ENCODE results near the gene BSN.
"Not testable (repeated sequence)": the region's sequence is repeated elsewhere in the genome, so short reads cannot be mapped to it uniquely, and the experiment has no call there.

The BSN gene

DNA sequence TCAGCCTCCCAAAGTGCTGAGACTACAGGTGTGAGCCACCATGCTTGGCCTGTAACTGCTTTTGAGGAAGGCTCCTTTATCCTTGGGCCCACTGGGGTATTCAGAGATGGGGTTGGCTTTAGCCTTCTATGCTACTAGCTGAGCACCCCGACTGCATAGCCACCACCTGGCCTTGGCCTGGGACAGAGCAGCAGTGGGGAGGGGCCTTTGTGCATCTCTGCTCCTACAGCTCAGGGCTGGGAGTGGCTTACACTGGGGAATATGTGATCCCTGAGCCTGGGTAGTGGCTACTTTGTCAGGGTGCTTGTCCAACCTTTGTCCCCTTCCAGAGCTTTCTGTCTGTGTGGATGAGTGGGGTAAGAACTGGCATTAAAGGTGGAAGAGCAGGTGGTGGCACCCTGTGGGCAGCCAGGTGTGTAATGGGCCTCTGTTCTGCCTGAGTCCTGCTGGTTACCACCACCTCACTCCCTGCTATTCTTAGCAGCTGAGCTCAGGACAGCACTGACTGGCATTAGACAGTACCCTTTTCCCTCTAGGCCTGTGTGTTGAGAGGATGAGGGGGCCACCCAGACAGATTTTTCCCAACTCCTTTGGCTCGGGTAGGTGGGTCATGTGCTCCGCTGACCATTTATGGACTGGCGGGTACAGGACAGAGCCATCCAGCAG, 141.2 kb downstream of the BSN start:
- DNase-seq (ENCODE audit: low read depth in 2 of 2), result not testable (repeated sequence)

DNA sequence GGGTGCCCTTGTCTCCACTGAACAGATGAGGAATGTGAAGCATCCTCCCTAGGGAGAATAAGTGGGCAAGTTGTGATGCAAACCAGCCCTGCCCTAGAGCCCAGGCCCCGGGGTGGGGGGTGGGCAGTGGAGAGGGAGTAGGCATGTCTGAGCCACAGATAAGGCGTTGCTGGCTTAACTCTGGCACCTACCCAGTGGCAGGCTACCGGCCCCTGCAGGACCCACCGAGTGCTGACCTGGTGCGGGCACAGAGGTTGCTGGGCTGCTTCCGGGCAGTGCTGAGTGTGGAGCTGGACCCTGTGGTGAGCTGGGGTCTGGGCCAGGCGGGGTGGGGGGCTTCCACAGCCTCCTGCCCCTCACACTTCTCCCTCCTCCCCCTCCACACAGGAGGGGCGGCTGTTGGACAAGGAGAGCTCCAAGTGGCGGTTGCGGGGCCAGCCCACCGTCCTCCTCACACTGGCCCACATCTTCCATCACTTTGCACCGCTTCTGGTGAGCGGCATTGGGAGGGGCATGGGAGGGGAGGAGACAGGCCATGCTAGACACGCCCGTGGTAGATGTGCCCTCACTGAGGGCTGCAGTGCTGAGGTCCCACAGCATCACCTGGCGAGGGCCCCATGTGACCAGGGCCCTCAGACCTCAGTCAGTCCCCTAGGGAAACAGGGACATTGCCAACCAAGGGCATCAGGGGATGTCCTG, 145.2 kb downstream of the BSN start:
- DNase-seq (ENCODE audit: low read depth in 2 of 2), result no peak

DNA sequence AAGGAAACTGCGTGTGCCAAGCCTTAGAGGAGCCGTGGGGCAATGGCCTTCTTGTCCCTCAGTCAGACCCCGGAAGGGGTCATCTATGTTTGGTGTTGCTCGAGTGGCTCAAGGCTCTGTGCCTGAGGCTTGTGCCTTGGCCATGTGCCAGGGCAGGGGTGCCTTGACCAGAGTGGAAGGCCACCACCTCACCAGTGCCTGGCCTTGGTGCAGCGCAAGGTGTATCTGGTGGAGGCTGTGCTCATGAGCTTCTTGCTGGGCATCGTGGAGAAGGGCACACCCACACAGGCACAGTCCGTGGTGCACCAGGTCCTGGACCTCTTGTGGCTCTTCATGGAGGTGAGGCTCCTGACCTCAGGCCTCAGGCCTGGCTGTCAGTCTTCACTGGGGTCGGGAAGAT, 145.7 kb downstream of the BSN start:
- DNase-seq (ENCODE audit: low read depth in 2 of 2), result no peak

DNA sequence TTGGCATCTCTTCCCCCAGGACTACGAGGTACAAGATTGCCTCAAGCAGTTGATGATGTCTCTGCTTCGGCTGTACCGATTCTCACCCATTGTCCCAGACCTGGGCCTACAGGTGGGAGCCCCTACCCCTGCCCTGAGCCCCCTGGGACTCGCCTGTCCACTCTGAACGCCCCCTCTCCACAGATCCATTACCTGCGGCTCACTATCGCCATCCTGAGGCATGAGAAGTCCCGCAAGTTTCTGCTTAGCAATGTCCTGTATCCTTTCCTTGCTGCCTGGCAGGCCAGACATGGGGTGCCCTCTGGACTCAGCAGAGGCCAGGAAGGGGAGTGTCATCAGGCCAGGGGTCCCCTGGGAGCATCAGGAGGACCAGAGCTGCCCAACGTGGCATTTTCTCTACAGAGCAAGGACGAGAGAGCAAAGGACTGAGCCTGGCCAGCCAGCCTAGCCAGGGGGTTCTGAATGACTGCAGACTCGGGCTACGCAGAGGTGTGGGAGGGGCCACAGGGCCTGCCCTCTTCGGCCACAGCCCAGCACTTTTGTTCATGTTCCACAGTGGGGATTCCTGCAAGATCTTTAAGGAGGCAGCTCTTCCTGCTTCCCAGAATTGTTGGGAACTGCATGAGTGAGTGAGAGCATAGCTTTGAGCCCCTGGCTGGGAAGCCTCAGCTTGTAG, 146.3 kb downstream of the BSN start:
- DNase-seq (ENCODE audit: low read depth in 2 of 2), result no peak

DNA sequence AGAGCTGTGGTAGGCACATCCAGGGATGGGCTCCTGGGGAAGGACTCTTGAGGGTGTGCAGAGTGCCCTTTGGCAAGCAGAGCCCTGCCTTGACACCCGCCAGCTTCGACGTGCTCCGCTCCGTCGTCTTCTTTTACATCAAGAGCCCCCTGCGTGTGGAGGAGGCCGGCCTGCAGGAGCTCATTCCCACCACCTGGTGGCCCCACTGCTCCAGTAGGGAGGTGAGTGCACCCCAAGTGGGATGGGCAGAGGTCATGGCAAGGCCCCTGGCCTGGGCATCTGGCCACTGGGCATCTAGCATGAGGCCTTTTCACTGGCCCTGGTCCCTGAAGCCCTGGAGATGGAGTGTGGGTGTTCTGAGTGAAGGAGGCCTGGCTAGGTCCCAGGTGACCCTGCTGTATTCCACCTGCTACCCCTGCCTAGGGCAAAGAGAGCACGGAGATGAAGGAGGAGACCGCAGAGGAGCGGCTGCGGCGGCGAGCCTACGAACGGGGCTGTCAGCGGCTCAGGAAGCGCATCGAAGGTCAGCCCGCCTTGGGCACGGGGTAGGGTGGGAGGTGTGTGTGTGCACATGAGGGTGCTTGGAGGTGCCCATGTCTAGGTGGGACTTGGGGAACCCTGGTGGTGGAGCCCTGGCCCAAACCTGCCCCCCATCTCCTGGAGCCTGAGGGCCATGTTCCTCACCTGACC, 147.3 kb downstream of the BSN start:
- DNase-seq (ENCODE audit: low read depth in 2 of 2), result no peak

DNA sequence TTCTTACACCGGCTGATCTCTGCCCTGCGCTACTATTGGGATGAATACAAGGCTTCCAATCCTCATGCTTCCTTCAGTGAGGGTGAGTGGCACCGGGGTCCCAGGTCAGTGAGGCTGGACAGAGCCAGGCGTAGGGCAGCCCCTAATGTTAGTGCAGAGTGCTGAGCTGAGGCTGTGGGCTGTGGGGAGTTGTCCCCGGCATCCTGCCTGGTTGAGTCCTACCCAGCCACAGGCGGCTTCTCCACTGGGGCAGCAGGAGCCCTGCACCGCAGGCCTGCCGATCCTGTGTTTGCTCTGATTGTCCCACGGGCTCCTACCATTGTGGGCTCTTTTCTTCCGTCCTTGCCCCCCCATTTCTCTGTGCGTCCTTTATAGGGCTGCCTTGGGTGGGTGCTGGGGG, 148.4 kb downstream of the BSN start:
- DNase-seq (ENCODE audit: low read depth in 2 of 2), result no peak

DNA sequence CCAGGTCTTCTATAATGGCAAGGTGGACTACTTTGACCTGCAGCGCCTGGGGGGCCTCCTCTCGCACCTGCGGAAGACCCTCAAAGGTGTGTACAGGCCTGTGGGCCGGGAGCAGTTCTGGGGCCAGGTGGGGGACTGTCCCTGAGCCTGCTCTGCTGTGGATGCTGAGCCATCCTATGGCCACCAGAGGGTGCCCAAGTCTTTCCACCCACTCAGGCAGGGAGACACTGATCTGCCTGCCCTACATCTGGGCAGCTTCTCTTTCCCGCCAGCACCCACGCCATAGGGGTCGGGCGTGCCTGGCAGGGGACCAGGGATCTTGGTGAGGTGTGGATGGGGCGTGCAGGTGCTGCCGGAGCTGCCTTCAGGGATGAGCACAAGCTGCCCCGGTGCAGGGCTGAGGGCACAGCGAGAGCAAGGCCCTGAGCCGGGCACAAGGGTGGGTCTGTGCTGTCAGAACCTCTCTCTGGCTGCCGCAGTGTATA, 149.2 kb downstream of the BSN start:
- DNase-seq (ENCODE audit: low read depth in 2 of 2), result peak; percentile 48 to 50

DNA sequence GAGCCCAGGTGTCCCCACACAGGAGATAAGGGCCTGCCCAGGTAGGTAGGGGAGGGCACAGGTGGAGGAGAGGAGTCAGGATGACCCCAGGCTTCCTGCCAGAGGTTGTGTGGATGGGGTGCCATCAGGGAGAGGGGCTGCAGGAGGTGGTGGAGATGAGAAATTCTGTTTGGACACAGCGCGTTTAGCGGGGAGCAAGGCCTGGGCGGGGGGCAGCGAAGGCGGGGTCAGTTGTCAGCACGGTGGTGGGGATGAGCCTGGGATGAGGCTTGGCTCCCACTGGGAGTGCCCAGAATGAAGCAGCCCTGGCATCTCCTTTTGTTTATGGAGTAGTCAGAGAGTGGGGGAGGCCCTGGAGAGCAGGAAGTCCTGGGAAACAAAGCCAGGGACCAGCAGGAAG, 149.7 kb downstream of the BSN start:
- no peak for DNase-seq (ENCODE audit: low read depth in 2 of 2)

DNA sequence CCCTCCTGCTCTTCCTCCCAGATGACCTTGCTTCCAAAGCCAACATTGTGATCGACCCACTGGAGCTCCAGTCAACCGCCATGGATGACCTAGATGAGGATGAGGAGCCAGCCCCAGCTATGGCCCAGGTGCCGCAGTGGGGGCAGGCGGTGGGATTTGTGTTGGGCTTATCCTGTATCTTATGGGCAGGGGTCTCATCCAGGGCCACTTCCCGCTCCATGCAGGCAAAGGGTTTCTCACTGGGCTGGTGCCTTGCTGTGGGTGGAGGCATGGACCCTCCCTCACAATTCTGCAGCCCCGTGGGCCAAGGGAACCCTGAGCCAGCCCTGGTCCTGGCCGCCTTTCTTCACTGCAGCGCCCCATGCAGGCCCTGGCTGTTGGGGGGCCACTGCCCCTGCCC, 150.4 kb downstream of the BSN start:
- no peak for DNase-seq (ENCODE audit: low read depth in 2 of 2)

DNA sequence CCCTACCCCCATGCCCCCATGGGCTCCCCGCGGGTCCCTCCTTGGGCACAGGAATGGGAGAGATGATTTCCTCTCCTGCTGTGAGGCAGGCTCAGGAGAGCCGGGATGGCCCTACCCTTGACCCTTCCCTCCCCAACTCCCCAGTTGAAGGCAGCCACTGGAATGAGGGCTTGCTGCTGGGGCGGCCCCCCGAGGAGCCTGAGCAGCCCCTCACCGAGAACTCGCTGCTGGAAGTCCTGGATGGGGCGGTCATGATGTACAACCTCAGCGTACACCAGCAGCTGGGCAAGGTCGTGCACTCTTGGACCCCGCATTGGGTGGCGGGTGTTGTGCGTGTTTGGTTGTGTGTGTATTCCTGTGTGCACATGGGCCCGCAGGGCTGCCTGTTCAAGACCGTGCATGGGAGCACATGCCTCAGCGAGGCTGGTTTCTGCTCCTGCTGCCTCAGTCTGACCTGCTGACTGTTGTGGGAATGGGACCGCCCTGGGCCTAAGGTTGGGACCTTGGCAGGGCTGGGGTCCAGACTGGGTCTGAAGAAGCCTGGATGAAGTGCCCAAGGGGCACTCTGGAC, 151.2 kb downstream of the BSN start:
- DNase-seq (ENCODE audit: low read depth in 2 of 2), result no peak

DNA sequence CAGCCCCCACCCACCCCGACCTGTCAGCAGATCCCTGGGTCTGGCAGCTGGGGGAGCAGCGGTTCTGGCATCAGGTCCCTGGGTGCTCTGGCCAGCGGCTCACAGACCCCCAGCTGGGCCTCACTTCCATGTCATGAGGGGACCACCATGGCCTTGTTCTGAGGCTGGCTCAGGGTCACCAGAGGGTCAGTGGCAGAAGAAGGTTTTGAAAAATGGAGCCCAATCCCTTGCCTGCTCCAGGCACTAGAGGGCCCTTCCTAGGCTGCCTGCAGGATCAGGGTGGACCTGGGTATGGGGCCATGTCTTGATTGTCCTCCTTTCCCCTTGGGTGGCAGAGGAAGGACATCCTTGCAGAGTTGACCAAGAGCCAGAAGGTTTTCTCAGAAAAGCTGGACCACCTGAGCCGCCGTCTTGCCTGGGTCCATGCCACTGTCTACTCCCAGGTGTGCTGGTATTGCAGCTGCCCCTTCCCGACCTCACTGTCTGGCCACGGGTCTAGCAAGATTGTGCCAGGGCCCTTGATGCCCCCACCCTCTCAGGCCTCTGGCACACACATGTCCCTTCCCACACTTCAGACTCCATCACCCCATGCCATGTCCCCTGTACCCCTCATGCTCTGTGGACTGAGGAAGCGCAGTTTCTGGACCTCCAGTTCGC, 152.3 kb downstream of the BSN start:
- no peak for DNase-seq (ENCODE audit: low read depth in 2 of 2)

DNA sequence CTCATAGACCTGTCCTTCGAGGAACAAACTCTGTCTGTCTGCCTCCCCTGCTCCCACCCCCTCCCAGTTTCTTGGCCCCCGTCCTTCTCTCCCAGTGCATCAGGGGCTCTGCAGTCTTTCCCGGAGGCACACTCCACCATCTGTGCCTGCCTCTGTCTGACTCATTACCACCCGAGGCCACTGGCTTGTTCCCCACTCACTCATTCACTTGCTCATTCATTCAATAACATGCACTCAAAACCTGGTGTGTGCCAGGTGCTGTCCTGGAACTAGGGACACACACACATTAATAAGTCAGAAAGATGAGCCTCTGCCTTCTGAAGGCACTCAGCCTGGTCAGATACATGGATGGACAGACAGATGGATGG, 152.8 kb downstream of the BSN start:
- DNase-seq (ENCODE audit: low read depth in 2 of 2), result no peak

DNA sequence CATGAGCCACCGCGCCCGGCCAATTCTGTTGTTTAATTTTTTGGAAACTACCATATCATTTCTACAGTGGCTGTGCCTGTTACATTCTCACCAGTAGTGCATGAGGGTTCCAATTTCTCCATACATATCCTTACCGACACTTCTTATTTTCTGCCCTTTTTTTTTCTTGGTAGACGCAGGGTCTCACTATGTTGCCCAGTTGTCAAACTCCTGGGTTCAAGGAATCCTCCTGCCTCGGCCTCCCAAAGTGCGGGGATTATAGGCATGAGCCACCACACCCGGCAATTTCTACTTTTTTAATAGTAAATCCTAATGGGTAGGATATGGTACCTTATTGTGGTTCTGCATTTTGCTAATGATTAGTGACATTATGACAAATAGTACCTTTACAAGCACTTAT, 155.6 kb downstream of the BSN start:
- no peak for DNase-seq (ENCODE audit: low read depth in 2 of 2)

DNA sequence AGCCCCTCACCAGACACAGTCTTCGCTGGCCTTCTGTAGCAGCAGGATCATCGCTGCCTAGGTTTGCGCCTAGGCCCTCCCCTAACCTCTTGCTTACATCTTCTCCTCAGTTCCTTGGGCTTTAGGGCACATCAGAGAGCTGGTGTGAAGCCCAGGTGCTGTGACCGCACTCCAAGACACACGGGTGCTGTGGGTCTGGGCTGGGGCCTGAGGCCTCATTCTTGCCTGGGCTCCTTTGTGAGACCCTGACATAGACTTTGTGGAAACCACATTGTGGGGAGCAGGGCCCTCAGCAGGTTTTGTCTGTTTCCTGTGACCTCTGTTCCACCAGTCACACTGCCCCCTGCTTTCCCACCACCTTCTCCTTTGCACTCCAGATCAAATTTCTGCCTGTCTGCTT, 157.2 kb downstream of the BSN start:
- no peak for DNase-seq (ENCODE audit: low read depth in 2 of 2)

DNA sequence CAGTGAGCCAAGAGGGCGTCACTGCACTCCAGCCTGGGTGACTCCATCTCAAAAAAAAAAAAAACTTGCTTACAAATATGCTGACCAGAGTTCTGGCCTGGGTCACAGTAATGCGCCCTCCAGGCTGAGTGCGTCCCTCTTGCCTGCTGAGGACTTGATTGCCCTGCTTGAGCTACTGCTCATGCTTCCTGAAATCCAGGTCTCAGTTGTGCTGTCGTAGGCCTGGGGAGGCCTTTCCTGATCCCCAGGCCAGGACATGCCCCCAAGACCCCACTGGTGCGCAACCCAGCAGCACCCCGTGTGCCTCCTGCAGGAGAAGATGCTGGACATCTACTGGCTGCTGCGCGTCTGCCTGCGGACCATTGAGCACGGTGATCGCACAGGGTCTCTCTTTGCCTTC, 157.9 kb downstream of the BSN start:
- no peak for DNase-seq (ENCODE audit: low read depth in 2 of 2)

DNA sequence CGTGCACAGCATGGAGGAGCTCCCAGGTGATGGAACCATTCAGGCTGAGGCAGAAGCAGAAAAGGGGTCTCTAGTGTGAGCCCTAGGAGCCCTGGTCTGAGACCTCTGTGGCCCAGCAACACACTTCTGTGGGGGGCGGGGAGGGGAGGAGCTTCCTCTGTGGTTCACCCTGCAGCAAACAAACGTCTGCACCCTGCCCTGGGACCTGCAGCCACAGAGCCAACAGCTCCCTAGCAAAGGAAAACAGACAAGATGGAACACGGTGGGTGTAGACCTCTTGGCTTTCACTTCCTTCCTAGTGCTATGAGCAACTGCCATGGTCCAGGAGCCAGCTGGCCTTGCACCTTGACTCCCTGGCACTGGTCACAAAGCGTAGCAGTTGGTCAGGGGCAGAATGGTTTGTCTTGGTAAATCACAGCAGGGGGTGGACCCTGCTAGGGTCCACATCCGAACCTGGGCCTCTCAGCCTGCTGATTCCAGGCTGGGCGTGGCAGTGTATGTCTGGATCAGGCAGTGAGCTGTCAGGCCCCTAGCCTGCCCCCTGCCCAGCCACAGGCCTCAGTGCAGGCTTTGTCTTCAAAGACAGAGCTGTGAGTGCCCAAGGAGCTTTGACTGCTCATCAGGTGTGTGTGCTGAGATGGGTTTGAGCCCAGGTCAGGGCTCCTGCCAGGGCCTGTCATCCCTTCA, 158.5 kb downstream of the BSN start:
- no peak for DNase-seq (ENCODE audit: low read depth in 2 of 2)

DNA sequence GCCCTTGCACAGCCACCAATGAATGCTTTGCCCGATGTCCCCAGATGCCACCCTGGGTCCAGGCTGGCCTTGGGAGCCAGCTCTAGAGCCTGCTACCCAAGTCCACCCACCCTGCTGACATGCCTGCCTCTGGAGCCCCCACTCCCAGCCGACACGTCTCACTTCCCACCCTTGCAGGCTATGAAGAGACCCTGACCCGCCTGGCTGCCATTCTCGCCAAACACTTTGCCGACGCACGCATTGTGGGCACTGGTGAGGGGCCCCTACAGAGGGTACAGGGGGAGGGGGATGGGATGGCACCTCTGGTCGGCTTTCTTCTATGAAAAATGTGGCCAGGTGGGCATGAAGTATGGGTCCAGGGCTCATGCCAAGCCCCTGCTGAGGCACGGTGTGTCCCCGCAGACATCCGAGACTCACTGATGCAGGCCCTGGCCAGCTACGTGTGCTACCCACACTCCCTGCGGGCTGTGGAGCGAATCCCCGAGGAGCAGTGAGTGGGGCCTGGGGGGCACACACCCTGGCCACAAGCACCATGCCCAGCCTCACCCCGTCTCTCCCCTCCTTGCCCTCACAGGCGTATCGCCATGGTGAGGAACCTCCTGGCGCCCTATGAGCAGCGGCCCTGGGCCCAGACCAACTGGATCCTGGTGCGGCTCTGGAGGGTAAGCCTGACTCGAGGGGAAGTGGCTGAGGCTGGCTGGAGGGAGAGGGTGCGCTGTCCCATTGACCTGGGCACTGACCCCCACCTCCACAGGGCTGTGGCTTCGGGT, 159.2 kb downstream of the BSN start:
- DNase-seq (ENCODE audit: low read depth in 2 of 2), result no peak

DNA sequence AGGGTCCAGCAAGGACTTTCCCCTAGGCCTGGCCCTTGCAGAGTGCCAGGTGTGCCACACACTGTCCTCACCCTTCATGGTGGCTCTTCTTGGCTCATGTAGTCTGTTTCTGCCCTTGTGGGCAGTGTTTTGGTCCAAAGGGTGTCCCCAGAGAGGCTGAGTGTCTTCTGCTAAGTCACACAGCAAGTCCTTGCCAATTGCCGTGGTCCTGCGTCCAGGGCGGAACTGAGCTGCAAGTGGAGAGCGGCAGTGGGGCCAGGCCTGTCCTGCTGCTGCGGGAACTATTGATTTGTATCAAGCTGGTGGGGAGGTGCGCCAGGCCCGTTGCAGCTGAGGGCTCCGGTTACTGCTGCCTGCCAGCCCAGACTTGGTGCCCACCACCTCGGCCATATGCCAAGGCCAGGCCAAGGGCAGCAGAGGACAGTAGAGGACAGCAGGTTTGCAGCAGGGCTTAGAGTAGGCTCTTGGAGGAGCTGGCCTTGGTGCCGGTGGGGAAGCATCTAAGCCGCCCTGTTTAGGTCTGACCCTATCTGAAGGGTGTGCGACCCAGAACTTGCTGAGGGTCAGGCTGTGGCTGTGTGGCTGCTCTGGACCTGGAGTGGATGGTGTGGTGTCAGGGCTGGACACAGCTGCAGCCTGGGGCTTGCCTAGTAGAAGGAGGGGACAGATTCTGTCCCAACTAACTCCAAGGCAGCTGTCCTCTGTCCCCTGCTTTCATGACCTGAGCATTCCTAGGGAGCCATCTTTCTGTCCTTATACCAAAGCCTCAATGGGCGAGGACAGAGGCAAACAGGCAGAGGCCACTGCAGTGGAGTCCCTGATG, 160.7 kb downstream of the BSN start:
- DNase-seq (ENCODE audit: low read depth in 2 of 2), result no peak

DNA sequence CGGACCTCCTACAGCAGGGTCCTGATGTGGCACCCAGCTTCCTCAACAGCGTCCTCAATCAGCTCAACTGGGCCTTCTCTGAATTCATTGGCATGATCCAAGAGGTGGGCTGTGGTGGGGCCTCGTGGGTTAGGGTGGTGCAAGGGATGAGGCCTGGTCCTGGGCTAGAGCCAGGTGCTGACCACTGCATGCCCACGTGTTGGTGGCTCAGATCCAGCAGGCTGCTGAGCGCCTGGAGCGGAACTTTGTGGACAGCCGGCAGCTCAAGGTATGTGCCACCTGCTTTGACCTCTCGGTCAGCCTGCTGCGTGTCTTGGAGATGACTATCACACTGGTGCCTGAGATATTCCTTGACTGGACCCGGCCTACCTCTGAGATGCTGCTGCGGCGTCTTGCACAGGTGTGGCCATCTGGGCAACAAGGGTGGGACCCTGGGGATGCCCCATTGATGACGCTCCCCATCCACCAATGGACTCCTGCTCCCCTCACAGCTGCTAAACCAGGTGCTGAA, 161.4 kb downstream of the BSN start:
- no peak for DNase-seq (ENCODE audit: low read depth in 2 of 2)
